HCT116 (cell line): ENCODE measurements around the gene TAF3. TPM values are rescaled to one million over a fixed set of nuclear protein-coding genes. Genes with fewer than 3 reads are reported as not detected.

Experiments used
- ATAC-seq: fragments of 200-7000 bp; cut with Tn5 transposase; 2 replicates; pipeline ENCODE4 v1.9.1; 2020; ENCODE audit warnings: mild to moderate bottlenecking, moderate library complexity
- BruUV-seq: library from RNA; stranded (reverse); fragments of 400-500 nt; replicated peaks from 2 replicates; lab custom pipeline; 2021; lab: Mats Ljungman, UMichigan
- CTCF ChIA-PET: fragments of 300-600 bp; sonication (Branson Sonifier 250); formaldehyde crosslinking; loops from one replicate; lab custom pipeline; 2021; ENCODE audit warnings: antibody characterized with exemption; lab: Charles Lee
- POLR2A ChIA-PET: fragments of 300-600, 350-600 bp; sonication (Branson Sonifier 250); formaldehyde crosslinking; loops from one replicate; lab custom pipeline; 2021; ENCODE audit warnings: antibody characterized with exemption; lab: Charles Lee
- RAD21 ChIA-PET, 2 experiments: fragments of 300-600 bp; sonication (Branson Sonifier 250); formaldehyde crosslinking; loops; one replicate each; lab custom pipeline; 2023; ENCODE audit warnings: low total read pairs in 2 of 2; ENCODE audit not compliant: uncharacterized antibody in 2 of 2, unreplicated experiment in 2 of 2, low non-redundant PET in 1 of 2; lab: Charles Lee
- DNase-seq: peaks from one replicate; pipeline ENCODE4 v3.0.0-alpha.2; 2010; ENCODE audit warnings: low read depth, low spot score
- H2AFZ ChIP-seq: fragments of 200-600 bp; shearing (Covaris generic), sonication (generic); 2 replicates; pipeline ENCODE4 v1.6.1; 2017; ENCODE audit warnings: low read depth, mixed run types, mixed read lengths, antibody characterized with exemption, low read length; ENCODE audit not compliant: poor library complexity, severe bottlenecking
- H3K27ac ChIP-seq: 2 replicates; pipeline ENCODE4 v1.5.1; 2012; ENCODE audit warnings: low read depth, low read length
- H3K27me3 ChIP-seq: fragments of 200-600 bp; sonication (generic); 2 replicates; pipeline ENCODE4 v1.6.1; 2016; ENCODE audit warnings: mixed run types, low read length, mixed read lengths; ENCODE audit not compliant: insufficient read depth
- H3K36me3 ChIP-seq, 2 experiments: fragments of 200-500 bp in 1 of 2; fragments of 200-600 bp in 1 of 2; sonication (Bioruptor generic) in 1 of 2; sonication (generic) in 1 of 2; 2 replicates each; pipeline versions ENCODE4 v1.5.1 to v1.6.1; 2014 to 2016; ENCODE audit warnings: low read length in 2 of 2, inconsistent platforms in 1 of 2, mixed read lengths in 1 of 2, mixed run types in 1 of 2; ENCODE audit not compliant: insufficient read depth in 2 of 2, control insufficient read depth in 1 of 2
- H3K4me1 ChIP-seq, 2 experiments: fragments of 200-600 bp in 1 of 2; sonication (generic) in 1 of 2; 2 replicates each; pipeline versions ENCODE4 v1.5.1 to v1.6.1; 2012 to 2017; ENCODE audit warnings: low read length in 2 of 2, inconsistent platforms in 1 of 2, mild to moderate bottlenecking in 1 of 2, mixed read lengths in 1 of 2, mixed run types in 1 of 2, moderate library complexity in 1 of 2; ENCODE audit not compliant: insufficient read depth in 2 of 2, control insufficient read depth in 1 of 2
- H3K4me2 ChIP-seq: fragments of 200-600 bp; sonication (generic); 2 replicates; pipeline ENCODE4 v1.6.1; 2017; ENCODE audit warnings: mixed run types, low read length, mixed read lengths
- H3K4me3 ChIP-seq, 2 experiments: fragments of 200-600 bp in 1 of 2; sonication (generic) in 1 of 2; replicated peaks in 1 of 2; 2 replicates each; pipeline ENCODE4 v1.5.1; 2011 to 2016; ENCODE audit warnings: low read length in 2 of 2, control low read depth in 1 of 2, low read depth in 1 of 2, mild to moderate bottlenecking in 1 of 2, mixed read lengths in 1 of 2, mixed run types in 1 of 2
- H3K79me2 ChIP-seq: fragments of 200-600 bp; sonication (generic); 2 replicates; pipeline ENCODE4 v1.6.1; 2017; ENCODE audit warnings: mild to moderate bottlenecking, mixed run types, low read length, moderate library complexity, mixed read lengths; ENCODE audit not compliant: insufficient read depth
- H3K9ac ChIP-seq: fragments of 200-600 bp; sonication (generic); 2 replicates; pipeline ENCODE4 v1.6.1; 2016; ENCODE audit warnings: low read length, mixed read lengths
- H3K9me2 ChIP-seq: fragments of 200-600 bp; sonication (generic), shearing (Covaris generic); 2 replicates; pipeline ENCODE4 v1.6.1; 2017; ENCODE audit warnings: mixed run types, mild to moderate bottlenecking, moderate library complexity; ENCODE audit not compliant: insufficient read depth
- H3K9me3 ChIP-seq, 2 experiments: fragments of 200-500 bp in 1 of 2; fragments of 200-600 bp in 1 of 2; sonication (Bioruptor generic) in 1 of 2; sonication (generic) in 1 of 2; 2 replicates each; pipeline ENCODE4 v1.6.1; 2014 to 2017; ENCODE audit warnings: low read length in 2 of 2, mixed read lengths in 2 of 2, inconsistent platforms in 1 of 2, low read depth in 1 of 2, mild to moderate bottlenecking in 1 of 2, mixed run types in 1 of 2, moderate library complexity in 1 of 2; ENCODE audit not compliant: control insufficient read depth in 1 of 2, insufficient read depth in 1 of 2
- H4K20me1 ChIP-seq: fragments of 200-600 bp; sonication (generic), shearing (Covaris generic); 2 replicates; pipeline ENCODE4 v1.6.1; 2017; ENCODE audit warnings: mixed run types, mild to moderate bottlenecking, moderate library complexity; ENCODE audit not compliant: insufficient read depth
- CEBPB ChIP-seq: IDR thresholded peaks from 2 replicates; pipeline ENCODE4 v1.6.1; 2012; ENCODE audit warnings: low read depth
- POLR2A ChIP-seq: IDR thresholded peaks from 2 replicates; pipeline ENCODE4 v1.7.0; 2011; ENCODE audit warnings: borderline replicate concordance; ENCODE audit not compliant: insufficient read depth, insufficient read length; ENCODE audit errors: extremely low read depth
- POLR2AphosphoS5 ChIP-seq: IDR thresholded peaks from 2 replicates; pipeline ENCODE4 v1.6.1; 2011; ENCODE audit warnings: mild to moderate bottlenecking, low read depth, low read length, moderate library complexity
- RAD21 ChIP-seq: IDR thresholded peaks from 2 replicates; pipeline ENCODE4 v1.6.1; 2012; ENCODE audit warnings: low read depth, mild to moderate bottlenecking
- SRF ChIP-seq: IDR thresholded peaks from 2 replicates; pipeline ENCODE4 v1.6.1; 2012; ENCODE audit warnings: low read depth
- TCF7L2 ChIP-seq: IDR thresholded peaks from 2 replicates; pipeline ENCODE4 v1.7.0; 2011; ENCODE audit warnings: borderline replicate concordance, inconsistent platforms; ENCODE audit not compliant: insufficient read depth, insufficient read length; ENCODE audit errors: extremely low read depth
- YY1 ChIP-seq: IDR thresholded peaks from 2 replicates; pipeline ENCODE4 v1.6.1; 2011; ENCODE audit warnings: low read length, low read depth, moderate library complexity, mild to moderate bottlenecking; ENCODE audit not compliant: insufficient replicate concordance; ENCODE audit errors: extremely low read depth
- intact Hi-C: fragments of 100-400 bp; cut with micrococcal nuclease; formaldehyde crosslinking; loops from 2 replicates; pipeline ENCODE4 v1.10.0; 2022
- total RNA-seq: library from RNA; stranded (reverse); gene quantifications from one replicate; pipeline ENCODE4 v1.2.1, GENCODE V29; 2021; ENCODE audit not compliant: unreplicated experiment
- TF ChIP-seq, protein P1 (sequence below): IDR thresholded peaks from 2 replicates; pipeline ENCODE4 v1.6.1; 2012
- TF ChIP-seq, protein P2 (sequence below): IDR thresholded peaks from 2 replicates; pipeline ENCODE4 v1.6.1; 2011; ENCODE audit warnings: mild to moderate bottlenecking, low read length, moderate library complexity; ENCODE audit not compliant: insufficient replicate concordance; ENCODE audit errors: extremely low read depth
- TF ChIP-seq, protein P3 (sequence below): IDR thresholded peaks from 2 replicates; pipeline ENCODE4 v1.6.1; 2012; ENCODE audit warnings: low read depth
- TF ChIP-seq, protein P4 (sequence below): IDR thresholded peaks from 2 replicates; pipeline ENCODE4 v1.6.1; 2012

TAF3 gene
- total RNA-seq, 1 experiment from 2014 or later: 8.0 TPM

DNA sequence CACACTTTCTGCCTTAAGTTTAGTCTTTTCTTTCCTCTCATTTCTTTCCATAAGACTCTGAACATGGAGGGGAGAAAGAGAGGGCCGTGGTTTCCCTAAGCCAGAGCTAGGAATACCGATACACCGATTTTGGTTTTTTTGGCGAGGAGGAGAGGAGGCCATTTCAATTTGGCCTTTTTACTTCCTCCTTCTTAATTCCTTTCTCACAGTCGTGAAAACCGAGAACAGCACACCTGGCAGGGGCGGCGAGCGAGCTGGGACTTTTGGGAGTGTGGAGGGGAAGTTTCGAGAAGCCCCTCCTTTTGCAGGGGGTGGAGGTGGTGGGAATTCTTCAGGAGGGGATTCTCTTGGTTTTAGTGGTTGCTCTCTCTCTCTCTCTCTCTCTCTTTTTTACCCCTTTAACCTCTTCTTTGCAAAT is 242.4 kb downstream of the TAF3 start:
- RAD21 ChIA-PET: no interaction called here
- TF ChIP-seq RAD21 (no peak), TCF7L2 (no peak), YY1 (no peak), SRF (no peak), POLR2A (no peak), CEBPB (no peak), POLR2AphosphoS5 (no peak)
- TF ChIP-seq, protein P1, sequence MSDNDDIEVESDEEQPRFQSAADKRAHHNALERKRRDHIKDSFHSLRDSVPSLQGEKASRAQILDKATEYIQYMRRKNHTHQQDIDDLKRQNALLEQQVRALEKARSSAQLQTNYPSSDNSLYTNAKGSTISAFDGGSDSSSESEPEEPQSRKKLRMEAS: no peak
- TF ChIP-seq, protein P2, sequence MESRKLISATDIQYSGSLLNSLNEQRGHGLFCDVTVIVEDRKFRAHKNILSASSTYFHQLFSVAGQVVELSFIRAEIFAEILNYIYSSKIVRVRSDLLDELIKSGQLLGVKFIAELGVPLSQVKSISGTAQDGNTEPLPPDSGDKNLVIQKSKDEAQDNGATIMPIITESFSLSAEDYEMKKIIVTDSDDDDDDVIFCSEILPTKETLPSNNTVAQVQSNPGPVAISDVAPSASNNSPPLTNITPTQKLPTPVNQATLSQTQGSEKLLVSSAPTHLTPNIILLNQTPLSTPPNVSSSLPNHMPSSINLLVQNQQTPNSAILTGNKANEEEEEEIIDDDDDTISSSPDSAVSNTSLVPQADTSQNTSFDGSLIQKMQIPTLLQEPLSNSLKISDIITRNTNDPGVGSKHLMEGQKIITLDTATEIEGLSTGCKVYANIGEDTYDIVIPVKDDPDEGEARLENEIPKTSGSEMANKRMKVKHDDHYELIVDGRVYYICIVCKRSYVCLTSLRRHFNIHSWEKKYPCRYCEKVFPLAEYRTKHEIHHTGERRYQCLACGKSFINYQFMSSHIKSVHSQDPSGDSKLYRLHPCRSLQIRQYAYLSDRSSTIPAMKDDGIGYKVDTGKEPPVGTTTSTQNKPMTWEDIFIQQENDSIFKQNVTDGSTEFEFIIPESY: no peak
- TF ChIP-seq, protein P3, sequence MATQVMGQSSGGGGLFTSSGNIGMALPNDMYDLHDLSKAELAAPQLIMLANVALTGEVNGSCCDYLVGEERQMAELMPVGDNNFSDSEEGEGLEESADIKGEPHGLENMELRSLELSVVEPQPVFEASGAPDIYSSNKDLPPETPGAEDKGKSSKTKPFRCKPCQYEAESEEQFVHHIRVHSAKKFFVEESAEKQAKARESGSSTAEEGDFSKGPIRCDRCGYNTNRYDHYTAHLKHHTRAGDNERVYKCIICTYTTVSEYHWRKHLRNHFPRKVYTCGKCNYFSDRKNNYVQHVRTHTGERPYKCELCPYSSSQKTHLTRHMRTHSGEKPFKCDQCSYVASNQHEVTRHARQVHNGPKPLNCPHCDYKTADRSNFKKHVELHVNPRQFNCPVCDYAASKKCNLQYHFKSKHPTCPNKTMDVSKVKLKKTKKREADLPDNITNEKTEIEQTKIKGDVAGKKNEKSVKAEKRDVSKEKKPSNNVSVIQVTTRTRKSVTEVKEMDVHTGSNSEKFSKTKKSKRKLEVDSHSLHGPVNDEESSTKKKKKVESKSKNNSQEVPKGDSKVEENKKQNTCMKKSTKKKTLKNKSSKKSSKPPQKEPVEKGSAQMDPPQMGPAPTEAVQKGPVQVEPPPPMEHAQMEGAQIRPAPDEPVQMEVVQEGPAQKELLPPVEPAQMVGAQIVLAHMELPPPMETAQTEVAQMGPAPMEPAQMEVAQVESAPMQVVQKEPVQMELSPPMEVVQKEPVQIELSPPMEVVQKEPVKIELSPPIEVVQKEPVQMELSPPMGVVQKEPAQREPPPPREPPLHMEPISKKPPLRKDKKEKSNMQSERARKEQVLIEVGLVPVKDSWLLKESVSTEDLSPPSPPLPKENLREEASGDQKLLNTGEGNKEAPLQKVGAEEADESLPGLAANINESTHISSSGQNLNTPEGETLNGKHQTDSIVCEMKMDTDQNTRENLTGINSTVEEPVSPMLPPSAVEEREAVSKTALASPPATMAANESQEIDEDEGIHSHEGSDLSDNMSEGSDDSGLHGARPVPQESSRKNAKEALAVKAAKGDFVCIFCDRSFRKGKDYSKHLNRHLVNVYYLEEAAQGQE: no peak
- TF ChIP-seq, protein P4, sequence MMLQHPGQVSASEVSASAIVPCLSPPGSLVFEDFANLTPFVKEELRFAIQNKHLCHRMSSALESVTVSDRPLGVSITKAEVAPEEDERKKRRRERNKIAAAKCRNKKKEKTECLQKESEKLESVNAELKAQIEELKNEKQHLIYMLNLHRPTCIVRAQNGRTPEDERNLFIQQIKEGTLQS: no peak
- CTCF ChIA-PET: no interaction called here
- no peaks in the 10 kb centered on the region for H3K9me3 ChIP-seq
- H3K9me2 ChIP-seq: no peaks in the 10 kb centered on the region
- H3K9ac ChIP-seq: no peak overlapping the region
- H3K27ac ChIP-seq: no peak overlapping the region
- no peak for ATAC-seq
- no peak overlapping the region for H3K4me3 ChIP-seq
- H3K27me3 ChIP-seq: no peaks in the 10 kb centered on the region
- no peaks in the 10 kb centered on the region for H4K20me1 ChIP-seq
- BruUV-seq: no TSS peak
- H3K79me2 ChIP-seq: no peaks in the 10 kb centered on the region
- no peaks in the 10 kb centered on the region for H3K36me3 ChIP-seq
- no peak overlapping the region for H3K4me2 ChIP-seq
- no peak for DNase-seq
- POLR2A ChIA-PET: no interaction called here
- H3K4me1 ChIP-seq: no peaks in the 10 kb centered on the region
- no peak overlapping the region for H2AFZ ChIP-seq
- intact Hi-C loops: no loop called here
